ENCODE results near the gene REV1.

GRCh38 chr2:99395589-99396130 is 94.2 kb downstream of the REV1 start:
- no peak for TF ChIP-seq POLR2A (IDR thresholded peaks at IDR 0.05)
- TF ChIP-seq CTCF (IDR thresholded peaks at IDR 0.05), result no peak

Measured in thyroid gland (tissue), 4 donors.